HG02852 (cell line): Measurements from ENCODE around the gene RAF1.
"Not testable (repeated sequence)": the region's sequence is repeated elsewhere in the genome, so short reads cannot be mapped to it uniquely, and the experiment has no call there.

Experiments used
- ATAC-seq: cut with Tn5 transposase; IDR thresholded peaks from one replicate; pipeline ENCODE4 v1.9.1; 2021; ENCODE audit warnings: mild to moderate bottlenecking, moderate library complexity; ENCODE audit not compliant: unreplicated experiment

The RAF1 gene

DNA sequence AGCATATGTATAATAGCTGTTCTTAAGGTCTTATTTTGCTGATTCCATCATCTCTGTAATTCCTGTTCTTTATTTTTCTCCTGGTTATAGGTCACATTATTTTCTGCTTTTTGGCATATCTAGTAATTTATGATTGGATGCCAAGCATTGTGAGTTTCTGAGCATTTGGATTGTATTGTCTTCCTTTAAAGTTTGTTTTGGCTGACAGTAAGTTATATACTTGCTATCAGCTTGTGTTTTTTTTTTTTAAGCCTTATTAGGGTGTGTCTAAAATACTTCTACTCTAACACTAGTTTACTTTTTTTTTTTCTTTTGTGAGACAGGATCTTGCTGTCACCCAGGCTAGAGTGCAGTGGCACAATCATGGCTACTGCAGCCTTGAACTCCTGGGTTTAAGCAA lies 96.9 kb downstream of the RAF1 start:
- ATAC-seq: no peak

DNA sequence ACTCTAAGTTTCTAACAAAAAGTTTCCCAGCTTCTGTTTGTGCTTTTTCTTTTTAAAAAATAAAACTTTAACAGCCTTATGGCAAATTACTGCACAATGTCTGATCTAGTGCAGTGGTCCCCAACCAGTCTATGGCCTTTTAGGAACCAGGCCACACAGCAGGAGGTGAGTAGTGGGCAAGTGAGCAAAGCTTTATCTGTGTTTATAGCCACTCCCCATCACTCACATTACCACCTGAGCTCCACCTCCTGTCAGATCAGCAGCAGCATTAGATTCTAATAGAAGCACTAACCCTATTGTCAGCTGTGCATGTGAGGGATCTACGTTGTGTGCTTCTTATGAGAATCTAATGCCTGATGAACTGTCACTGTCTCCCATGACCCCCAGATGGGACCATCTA lies 101.5 kb downstream of the RAF1 start:
- ATAC-seq: no peak

DNA sequence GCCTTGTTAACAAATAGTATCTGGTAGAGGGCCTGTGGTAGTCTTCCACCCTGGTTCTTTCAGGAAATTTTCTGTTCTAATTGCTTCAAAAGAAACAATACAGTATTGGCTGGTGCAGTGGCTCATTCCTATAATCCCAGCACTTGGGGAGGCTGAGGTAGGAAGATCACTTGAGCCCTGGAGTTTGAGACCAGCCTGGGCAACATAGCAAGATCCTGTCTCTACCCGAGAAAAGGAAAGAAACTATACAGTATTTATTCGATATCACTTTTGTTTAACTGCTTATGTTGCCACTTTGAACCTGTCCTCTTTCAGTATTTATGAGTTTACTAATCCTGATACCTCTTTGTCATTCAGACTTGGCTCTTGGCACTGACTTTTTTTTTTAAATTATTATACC lies 102.5 kb downstream of the RAF1 start:
- ATAC-seq: no peak

DNA sequence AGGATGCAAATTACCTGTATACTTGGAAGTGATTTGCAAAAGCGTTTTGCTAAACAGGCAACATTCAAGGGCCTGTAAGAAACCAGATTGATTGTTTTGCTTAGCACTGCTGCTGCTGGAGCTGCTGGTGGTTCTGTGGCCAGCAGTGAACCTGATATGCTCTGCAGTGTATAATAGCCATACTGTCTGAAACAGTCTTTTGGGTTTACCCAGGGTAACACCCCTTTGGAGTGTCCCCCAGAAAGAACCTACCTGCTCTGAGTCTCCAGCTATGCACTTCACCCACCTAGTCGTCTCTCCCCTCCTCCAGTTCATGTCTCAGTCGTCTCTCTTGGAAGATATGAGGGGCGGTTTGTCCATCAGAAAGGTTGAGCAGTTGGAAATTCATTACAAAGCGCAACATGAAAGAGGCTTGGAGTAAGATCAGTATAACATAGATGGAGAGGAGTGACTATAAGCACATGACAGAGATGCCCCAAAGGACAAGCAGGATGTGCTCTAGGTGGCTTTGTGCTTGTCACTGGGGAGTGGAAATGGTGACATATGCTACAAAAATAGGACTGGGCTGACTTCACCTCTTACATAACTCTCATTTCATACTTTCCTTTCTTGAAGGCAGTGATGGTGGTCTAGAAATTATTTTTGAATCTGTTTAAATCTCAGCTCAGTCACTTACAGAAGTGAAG lies 103.3 kb downstream of the RAF1 start:
- no peak for ATAC-seq

DNA sequence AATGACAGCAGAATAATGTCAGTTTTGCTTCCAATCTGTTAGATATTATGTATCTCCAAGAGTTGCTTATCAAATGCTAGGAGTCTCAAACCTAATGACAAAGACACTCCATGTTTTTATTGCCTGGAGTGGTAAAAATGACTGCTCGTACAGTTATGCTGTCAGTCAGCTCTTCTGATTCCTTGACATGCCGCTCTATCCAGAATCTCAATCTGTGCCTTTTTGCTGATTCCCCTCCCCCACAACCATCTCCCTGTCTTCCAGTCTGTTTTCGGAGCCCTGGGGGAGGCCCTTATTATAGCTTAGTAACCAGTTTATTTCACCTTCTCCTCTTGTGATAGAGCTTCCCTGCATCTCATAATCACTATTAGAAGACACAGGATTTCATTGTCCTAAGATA lies 104.4 kb downstream of the RAF1 start:
- no peak for ATAC-seq

DNA sequence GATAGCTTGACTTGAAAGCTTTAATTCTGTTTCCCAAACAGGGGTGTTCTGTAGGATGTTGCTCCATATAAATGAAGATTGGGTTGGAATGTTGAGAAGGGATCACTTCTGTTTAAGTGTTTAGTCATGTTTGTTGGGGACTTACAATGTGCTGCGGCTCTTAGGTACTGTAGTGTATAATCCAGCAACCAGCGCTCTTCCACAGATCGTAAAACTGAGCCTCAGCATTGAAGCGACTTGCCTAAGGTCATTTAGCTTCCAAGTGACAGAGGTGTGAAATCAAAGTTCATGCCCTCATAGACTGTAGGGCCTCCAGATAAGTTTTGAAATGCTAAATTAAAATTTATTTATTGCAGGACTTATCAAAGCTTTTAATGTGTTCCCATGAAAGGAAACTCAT lies 105.2 kb downstream of the RAF1 start:
- ATAC-seq: no peak

DNA sequence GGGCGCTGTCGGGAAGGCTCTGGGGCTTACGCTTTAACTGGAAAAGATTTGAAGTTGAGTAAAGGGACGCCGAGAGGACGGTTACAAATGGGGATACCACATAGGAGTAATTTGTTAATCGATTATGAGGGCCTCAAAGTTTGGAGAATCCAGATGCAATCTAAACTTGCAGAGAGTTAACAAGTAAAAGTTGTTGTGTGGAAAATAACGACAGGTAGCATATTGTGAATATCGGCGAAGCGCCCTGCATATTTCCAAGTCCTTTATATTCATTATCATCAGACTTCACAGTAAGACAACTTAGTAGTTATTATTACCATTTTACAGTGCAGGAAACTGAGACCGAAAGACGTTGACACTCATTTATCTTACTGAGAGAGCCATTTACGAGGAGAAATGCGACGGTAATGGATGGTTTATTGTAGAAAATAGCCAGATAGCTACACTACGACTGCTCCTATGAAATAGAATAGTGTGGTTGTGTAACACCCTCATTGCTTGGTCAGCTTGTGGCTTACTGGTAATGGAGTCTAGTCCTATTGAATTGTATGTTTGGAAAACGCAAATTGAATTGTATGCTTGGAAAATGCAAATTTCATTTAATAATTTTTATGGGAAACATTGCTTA lies 106.3 kb downstream of the RAF1 start:
- ATAC-seq: no peak

DNA sequence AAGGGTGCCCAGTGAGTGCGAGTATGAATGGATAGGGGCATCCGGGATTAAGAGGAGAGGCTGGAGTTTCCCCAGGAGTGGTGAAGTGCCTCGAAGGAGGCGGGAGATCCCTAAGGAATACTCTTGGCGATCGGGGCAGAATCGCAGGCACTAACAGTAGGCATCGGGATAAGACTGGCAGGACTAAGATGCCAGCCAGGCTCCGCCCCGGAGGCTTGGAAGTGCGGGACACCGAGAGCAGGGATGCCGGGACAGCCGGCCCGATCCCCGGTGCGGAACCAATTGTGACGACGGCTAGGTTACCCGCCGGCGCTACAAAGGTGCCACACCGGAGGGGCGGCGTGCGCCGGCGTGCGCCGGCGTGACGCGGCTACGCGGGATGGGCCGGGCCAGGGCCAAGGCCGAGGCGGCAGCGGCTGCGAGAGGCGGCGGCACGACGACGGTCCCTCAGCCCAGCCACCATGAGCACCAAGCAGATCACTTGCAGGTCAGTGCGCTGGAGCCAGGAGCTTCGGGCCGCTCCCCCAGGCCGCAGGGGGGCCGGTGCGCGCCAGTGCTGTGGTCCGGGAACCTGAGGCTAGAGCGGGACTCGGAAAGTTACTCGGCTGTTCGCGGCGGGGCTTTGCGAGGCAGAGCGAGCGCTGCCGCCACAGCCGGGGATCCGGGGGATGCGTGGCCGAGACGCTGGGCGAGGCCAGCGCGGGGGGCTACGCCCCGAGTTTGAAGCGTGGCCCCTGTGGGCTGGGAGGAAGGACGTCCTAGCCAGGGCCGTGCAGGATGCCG lies 107.0 kb downstream of the RAF1 start, which contains the start of gene MKRN2:
Gene MKRN2 (plus strand): TSS at position 398 of the 783 bp plus-strand sequence. CDS start 64 bp downstream, at position 462.
- peak; percentile 77 for ATAC-seq

DNA sequence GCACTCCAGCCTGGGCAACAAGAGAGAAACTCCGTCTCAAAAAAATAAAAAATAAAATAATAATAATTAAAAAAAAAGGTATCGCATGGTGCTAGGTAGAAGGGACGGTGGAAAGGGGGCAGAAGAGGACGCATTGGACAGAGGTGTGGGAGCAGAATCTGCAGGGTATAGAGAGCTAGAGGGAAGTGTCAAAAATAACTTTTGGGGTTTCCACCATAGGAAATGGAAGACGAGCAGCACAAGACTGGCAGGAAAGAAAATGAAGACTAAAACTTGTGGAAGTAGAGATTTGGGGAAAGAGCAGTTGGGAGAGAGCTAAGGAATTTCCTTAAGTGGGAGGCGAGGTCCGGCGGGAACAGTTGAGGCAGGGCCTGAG lies 107.6 kb downstream of the RAF1 start:
- ATAC-seq: no peak

DNA sequence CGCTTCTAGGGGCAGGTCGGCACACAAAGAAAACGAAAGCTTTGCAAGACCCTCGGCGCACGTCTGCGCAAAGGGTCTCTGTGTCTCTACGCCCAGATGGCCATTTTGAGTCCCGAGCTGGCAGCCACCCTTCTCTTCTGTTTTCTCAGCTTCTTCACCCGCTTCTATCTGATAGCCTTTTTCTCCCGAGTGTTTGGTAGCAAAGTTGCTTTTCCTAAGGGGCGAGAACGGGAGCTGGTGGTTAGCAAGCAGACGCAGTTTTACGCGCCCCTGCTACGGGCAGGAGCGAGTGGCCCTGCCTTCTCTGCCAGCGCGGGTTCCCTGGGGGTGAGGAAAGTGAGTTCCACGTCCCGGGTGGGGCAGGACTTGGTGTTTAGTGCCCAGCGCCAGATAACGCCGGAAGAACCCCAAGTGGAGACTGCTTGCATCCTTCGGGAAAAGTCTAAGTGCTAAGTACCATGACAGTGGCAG lies 110.0 kb downstream of the RAF1 start:
- no peak for ATAC-seq

DNA sequence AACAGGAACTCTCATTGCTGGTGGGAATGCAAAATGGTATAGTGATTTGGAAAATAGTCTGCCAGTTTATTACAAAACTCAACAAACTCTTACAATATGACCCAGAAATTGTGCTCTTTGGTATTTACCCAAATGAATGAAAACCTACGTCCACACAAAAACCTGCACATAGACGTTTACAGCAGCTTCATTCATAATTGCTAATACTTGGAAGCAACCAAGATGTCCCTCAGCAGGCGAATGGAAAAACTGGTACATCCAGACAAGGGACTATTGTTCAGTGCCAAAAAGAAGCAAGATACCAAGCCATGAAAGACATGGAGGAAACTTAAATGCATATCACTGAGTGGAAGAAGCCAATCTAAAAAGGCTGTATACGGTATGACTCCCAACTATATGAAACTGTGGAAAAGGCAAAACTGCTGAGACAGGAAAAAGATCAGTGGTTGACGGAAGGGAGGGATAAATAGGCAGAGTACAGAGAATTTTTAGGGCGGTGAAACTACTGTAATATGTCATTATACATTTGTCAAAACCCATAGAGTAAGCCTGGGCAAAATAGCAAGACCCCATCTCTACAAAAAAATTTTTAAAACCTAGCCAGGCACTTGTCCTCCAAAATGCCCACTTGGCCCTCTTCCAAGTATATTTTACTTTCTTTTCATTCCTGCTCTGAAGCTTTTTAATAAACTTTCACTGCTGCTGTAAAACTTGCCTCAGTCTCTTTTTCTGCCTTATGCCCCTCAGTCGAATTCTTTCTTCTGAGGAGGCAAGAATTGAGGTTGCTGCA lies 113.8 kb downstream of the RAF1 start:
- no peak for ATAC-seq

DNA sequence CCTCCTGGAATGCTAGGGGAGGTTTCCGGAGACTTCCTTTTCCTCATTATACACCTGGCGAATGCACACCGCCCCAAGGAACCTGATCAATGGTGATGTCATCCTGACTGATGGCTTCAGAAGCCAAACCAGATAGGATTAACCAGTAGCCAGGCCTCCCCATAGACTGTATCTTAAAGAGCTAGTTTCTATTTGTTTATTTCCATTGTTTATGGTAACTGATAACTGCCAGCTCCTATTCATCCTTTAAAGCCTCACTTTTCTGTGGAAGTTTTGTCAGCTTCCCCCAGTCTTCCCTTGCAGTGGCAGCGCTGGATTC lies 118.5 kb downstream of the RAF1 start, which contains the start of gene MKRN2OS:
Gene MKRN2OS (minus strand): TSS at position 27 of the 319 bp plus-strand sequence. CDS start 35 bp downstream, outside the sequence.
- ATAC-seq: no peak

DNA sequence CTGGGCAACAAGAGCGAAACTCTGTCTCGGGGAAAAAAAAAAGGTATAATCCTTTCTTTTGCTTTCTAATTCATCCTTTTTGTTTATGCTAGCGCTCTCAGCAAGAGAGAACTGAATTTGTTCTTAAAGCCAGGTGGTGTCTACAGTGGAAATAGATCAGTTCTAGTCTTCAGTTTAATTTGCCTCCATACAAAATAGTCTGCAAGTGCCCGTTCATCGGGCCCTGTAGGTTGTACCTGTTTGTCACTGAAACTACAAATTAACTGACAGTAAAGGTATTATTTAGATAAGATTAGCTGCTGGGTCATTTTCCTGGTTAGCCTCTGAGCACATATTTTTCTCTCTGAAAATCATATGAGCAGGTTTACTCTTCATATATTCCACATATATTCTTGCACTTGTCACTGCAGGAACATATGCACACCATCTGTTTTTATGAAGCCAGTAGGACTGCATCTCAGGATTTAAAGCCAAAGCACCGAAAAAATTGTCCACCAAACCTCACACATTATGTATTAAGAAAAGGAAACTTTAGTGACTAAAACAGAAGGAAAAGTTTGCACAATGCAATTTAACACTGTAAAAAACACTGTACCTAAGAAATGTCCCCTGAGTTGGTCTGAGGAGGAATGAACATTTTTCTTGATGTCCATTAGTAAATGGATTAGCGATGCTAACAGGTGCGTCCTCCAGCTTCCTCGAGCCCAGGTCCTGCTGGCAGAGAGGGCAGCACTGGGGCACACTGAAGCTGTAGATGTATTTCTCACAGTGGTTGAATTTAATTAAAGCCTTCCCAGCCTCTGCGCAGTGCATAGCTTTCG lies 119.1 kb downstream of the RAF1 start:
- ATAC-seq: no peak

DNA sequence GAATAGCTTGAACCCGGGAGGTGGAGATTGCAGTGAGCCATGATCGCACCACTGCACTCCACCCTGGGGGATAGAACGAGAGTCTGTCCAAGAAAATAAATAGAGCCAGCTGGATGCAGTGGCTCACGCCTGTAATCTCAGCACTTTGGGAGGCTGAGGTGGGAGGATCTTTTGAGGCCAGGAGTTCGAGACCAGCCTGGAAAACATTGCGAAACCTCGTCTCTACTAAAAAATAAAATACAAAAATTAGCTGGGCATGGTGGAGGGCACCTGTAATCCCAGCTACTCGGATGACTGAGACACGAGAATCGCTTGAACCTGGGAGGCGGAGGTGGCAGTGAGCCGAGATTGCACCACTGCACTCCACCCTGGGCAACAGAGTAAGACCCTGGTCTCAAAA lies 120.4 kb downstream of the RAF1 start:
- ATAC-seq: not testable (repeated sequence)

DNA sequence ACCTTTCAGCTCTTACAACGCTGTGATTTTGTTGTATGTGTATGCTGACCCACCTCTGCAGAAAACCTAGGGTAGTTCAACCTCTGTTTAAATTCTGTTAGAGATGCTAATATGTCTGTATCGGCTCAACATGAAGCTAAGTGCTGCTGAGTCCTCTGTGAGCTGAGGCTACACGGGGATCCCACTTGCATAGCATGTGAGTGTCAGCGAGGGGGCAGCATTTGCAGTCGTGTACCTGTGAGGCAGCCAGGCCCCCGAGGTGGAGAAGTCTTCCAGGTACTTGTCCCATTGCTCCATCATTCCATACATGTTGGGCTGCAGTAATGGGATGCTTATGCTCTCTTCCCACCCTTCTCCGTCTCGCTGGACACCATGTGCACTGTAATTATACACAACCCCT lies 122.3 kb downstream of the RAF1 start:
- ATAC-seq: no peak

DNA sequence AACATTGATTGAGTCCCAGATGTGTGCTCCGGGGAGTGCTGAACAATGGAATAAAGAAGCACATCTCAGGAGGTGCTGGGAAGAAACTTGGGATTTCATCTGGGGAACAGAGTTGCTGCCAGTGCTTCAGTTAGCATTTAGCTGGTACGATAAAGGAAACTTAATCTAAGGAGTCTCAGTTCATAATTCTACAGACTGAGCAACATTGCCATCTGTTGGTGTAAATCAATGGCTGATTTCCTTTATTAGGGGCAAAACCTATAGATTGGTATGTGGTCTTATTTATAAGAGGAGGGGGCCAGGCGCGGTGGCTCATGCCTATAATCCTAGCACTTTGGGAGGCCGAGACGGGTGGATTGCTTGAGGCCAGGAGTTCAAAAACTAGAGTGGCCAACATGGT lies 127.5 kb downstream of the RAF1 start:
- ATAC-seq: no peak
